Limb (tissue), 2 donors: ENCODE results near the gene CCDC68.
"Not testable (repeated sequence)": the region's sequence is repeated elsewhere in the genome, so short reads cannot be mapped to it uniquely, and the experiment has no call there.

Source experiments
- DNase-seq, 2 donors: peaks; one replicate each; pipeline ENCODE4 v3.0.0-alpha.2; 2016; ENCODE audit errors: extremely low spot score in 2 of 2

CCDC68 gene

GRCh38 chr18:54878659-54879358, 80.5 kb downstream of the CCDC68 start:
- DNase-seq = no peak

- DNase-seq = no peak
Observed at GRCh38 chr18:54878159-54878622, 81.1 kb downstream of the CCDC68 start.

GRCh38 chr18:54877076-54877475, 82.2 kb downstream of the CCDC68 start:
- DNase-seq = no peak

- no peak for DNase-seq
Observed at GRCh38 chr18:54875063-54875462, 84.2 kb downstream of the CCDC68 start.

- no peak for DNase-seq
Observed at GRCh38 chr18:54873884-54874255, 85.4 kb downstream of the CCDC68 start.

- no peak for DNase-seq
Observed at GRCh38 chr18:54872681-54873080, 86.6 kb downstream of the CCDC68 start.

GRCh38 chr18:54871231-54871630, 88.0 kb downstream of the CCDC68 start:
- no peak for DNase-seq

- DNase-seq = no peak
Observed at GRCh38 chr18:54867131-54867530, 92.1 kb downstream of the CCDC68 start.

GRCh38 chr18:54860941-54861340, 98.3 kb downstream of the CCDC68 start:
- no peak for DNase-seq

- DNase-seq = no peak
Observed at GRCh38 chr18:54859667-54860421, 99.4 kb downstream of the CCDC68 start.

- DNase-seq = no peak
Observed at GRCh38 chr18:54857499-54857898, 101.8 kb downstream of the CCDC68 start.

GRCh38 chr18:54856105-54856646, 103.1 kb downstream of the CCDC68 start:
- no peak for DNase-seq

- DNase-seq = not testable (repeated sequence)
Observed at GRCh38 chr18:54855050-54855449, 104.2 kb downstream of the CCDC68 start.

- no peak for DNase-seq
Observed at GRCh38 chr18:54852780-54853675, 106.2 kb downstream of the CCDC68 start.
